ENCODE results near the gene FAM131A.
"Not testable (repeated sequence)": the region's sequence is repeated elsewhere in the genome, so short reads cannot be mapped to it uniquely, and the experiment has no call there.

FAM131A gene

GRCh38 chr3:184335661-184336546 lies 1.5 kb upstream of the FAM131A start:
- H3K4me1 ChIP-seq: peaks cover 27% of the 10 kb centered on the region
- no peak for TF ChIP-seq CTCF (IDR thresholded peaks at IDR 0.05; ENCODE audit: low read depth, low read length)
- no peaks in the 10 kb centered on the region for H3K9me3 ChIP-seq
- H3K36me3 ChIP-seq: peaks cover 47% of the 10 kb centered on the region
- DNase-seq: peak; percentile 91
- H3K27me3 ChIP-seq: no peaks in the 10 kb centered on the region
- peak overlapping the region; percentile 77 for H3K4me3 ChIP-seq (ENCODE audit: low read depth, low read length)

- Histone ChIP-seq H3K4me1 (peaks cover 27% of the 10 kb centered on the region), H3K36me3 (peaks cover 38% of the 10 kb centered on the region), H3K4me3 (ENCODE audit: low read depth, low read length) (peak overlapping the region; percentile 77), H3K27me3 (no peaks in the 10 kb centered on the region), H3K9me3 (no peaks in the 10 kb centered on the region)
- TF ChIP-seq CTCF (IDR thresholded peaks at IDR 0.05; ENCODE audit: low read depth, low read length): no peak
- no peak for DNase-seq
Observed at GRCh38 chr3:184336547-184337398, 627 bp upstream of the FAM131A start.

GRCh38 chr3:184337981-184338380 lies 581 bp downstream of the FAM131A start:
- no peaks in the 10 kb centered on the region for H3K9me3 ChIP-seq
- H3K36me3 ChIP-seq: peaks cover 30% of the 10 kb centered on the region
- H3K4me1 ChIP-seq: peaks cover 27% of the 10 kb centered on the region
- no peaks in the 10 kb centered on the region for H3K27me3 ChIP-seq
- no peak for TF ChIP-seq CTCF (IDR thresholded peaks at IDR 0.05; ENCODE audit: low read depth, low read length)
- no peak for DNase-seq
- H3K4me3 ChIP-seq (ENCODE audit: low read depth, low read length): peak overlapping the region; percentile 66

GRCh38 chr3:184338511-184338945 lies 1.1 kb downstream of the FAM131A start:
- Histone ChIP-seq H3K27me3 (no peaks in the 10 kb centered on the region), H3K9me3 (no peaks in the 10 kb centered on the region), H3K4me3 (ENCODE audit: low read depth, low read length) (peak overlapping the region; percentile 66), H3K4me1 (peaks cover 27% of the 10 kb centered on the region), H3K36me3 (peaks cover 29% of the 10 kb centered on the region)
- DNase-seq: peak; percentile 96
- TF ChIP-seq CTCF (IDR thresholded peaks at IDR 0.05; ENCODE audit: low read depth, low read length): peak; percentile 23; the same call in 1 of the 2 replicates

GRCh38 chr3:184339001-184339400 lies 1.6 kb downstream of the FAM131A start:
- Histone ChIP-seq H3K36me3 (peaks cover 25% of the 10 kb centered on the region), H3K27me3 (no peaks in the 10 kb centered on the region), H3K4me3 (ENCODE audit: low read depth, low read length) (peak overlapping the region; percentile 66), H3K4me1 (peaks cover 27% of the 10 kb centered on the region), H3K9me3 (no peaks in the 10 kb centered on the region)
- no peak for TF ChIP-seq CTCF (IDR thresholded peaks at IDR 0.05; ENCODE audit: low read depth, low read length)
- DNase-seq: no peak

- H3K36me3 ChIP-seq: peaks cover 23% of the 10 kb centered on the region
- not testable (repeated sequence) for H3K27me3 ChIP-seq, DNase-seq, H3K9me3 ChIP-seq
- peak overlapping the region; percentile 66 for H3K4me3 ChIP-seq (ENCODE audit: low read depth, low read length)
- H3K4me1 ChIP-seq: peaks cover 27% of the 10 kb centered on the region
Observed at GRCh38 chr3:184339451-184340135, 2.2 kb downstream of the FAM131A start.

Data from BE2C (cell line).